ENCODE measurements around the gene BRPF1.
A peak's percentile ranks its signal among the peaks of the same experiment; 100 is the strongest.

Gene BRPF1

GRCh38 chr3:9765865-9766264, 34.3 kb downstream of the BRPF1 start:
- Histone ChIP-seq H3K9me3 (no peaks in the 10 kb centered on the region), H3K4me1 (ENCODE audit: control insufficient read depth in 1 of 2, insufficient read depth in 1 of 2, low read depth in 1 of 2, low read length in 1 of 2) (peaks cover 23 to 26% of the 10 kb centered on the region in 2 experiments), H3K27me3 (peaks cover 14% of the 10 kb centered on the region), H3K27ac (no peak overlapping the region), H3K36me3 (no peaks in the 10 kb centered on the region), H3K4me3 (ENCODE audit: low read depth in 1 of 2, low read length in 1 of 2) (no peak overlapping the region)
- no peak for TF ChIP-seq CTCF (IDR thresholded peaks at IDR 0.05)

GRCh38 chr3:9767418-9767817, 35.9 kb downstream of the BRPF1 start:
- TF ChIP-seq CTCF (IDR thresholded peaks at IDR 0.05) = no peak
- Histone ChIP-seq H3K36me3 (no peaks in the 10 kb centered on the region), H3K27me3 (peaks cover 14% of the 10 kb centered on the region), H3K9me3 (no peaks in the 10 kb centered on the region), H3K4me3 (ENCODE audit: low read depth in 1 of 2, low read length in 1 of 2) (no peak overlapping the region), H3K4me1 (ENCODE audit: control insufficient read depth in 1 of 2, insufficient read depth in 1 of 2, low read depth in 1 of 2, low read length in 1 of 2) (peaks cover 23 to 26% of the 10 kb centered on the region in 2 experiments), H3K27ac (no peak overlapping the region)

GRCh38 chr3:9768141-9768775, 36.7 kb downstream of the BRPF1 start:
- Histone ChIP-seq H3K9me3 (no peaks in the 10 kb centered on the region), H3K4me1 (ENCODE audit: control insufficient read depth in 1 of 2, insufficient read depth in 1 of 2, low read depth in 1 of 2, low read length in 1 of 2) (peaks cover 23 to 26% of the 10 kb centered on the region in 2 experiments), H3K36me3 (no peaks in the 10 kb centered on the region), H3K27ac (no peak overlapping the region), H3K27me3 (peaks cover 14% of the 10 kb centered on the region), H3K4me3 (ENCODE audit: low read depth in 1 of 2, low read length in 1 of 2) (no peak overlapping the region)
- no peak for TF ChIP-seq CTCF (IDR thresholded peaks at IDR 0.05)

- Histone ChIP-seq H3K4me1 (ENCODE audit: control insufficient read depth in 1 of 2, insufficient read depth in 1 of 2, low read depth in 1 of 2, low read length in 1 of 2) (peaks cover 23 to 26% of the 10 kb centered on the region in 2 experiments), H3K4me3 (ENCODE audit: low read depth in 1 of 2, low read length in 1 of 2) (peak overlapping the region in 1 of 2 experiments; percentile 51), H3K27me3 (peaks cover 14% of the 10 kb centered on the region), H3K36me3 (no peaks in the 10 kb centered on the region), H3K27ac (no peak overlapping the region), H3K9me3 (no peaks in the 10 kb centered on the region)
- TF ChIP-seq CTCF (IDR thresholded peaks at IDR 0.05) = no peak
Observed at GRCh38 chr3:9769012-9769411, 37.5 kb downstream of the BRPF1 start.

- Histone ChIP-seq H3K27me3 (peaks cover 14% of the 10 kb centered on the region), H3K27ac (peak within 1 kb of the TSS; percentile 19), H3K9me3 (no peaks in the 10 kb centered on the region), H3K4me3 (ENCODE audit: low read depth in 1 of 2, low read length in 1 of 2) (peak within 1 kb of the TSS; percentile 50 to 51), H3K4me1 (ENCODE audit: control insufficient read depth in 1 of 2, insufficient read depth in 1 of 2, low read depth in 1 of 2, low read length in 1 of 2) (peaks cover 23 to 26% of the 10 kb centered on the region in 2 experiments), H3K36me3 (no peaks in the 10 kb centered on the region)
- no peak for TF ChIP-seq CTCF (IDR thresholded peaks at IDR 0.05)
Observed at GRCh38 chr3:9769426-9770275, 38.1 kb downstream of the BRPF1 start, which contains the start of gene CAMK1. CAMK1 (minus strand) TSS chr3:9769947; CDS start chr3:9767749, 2,198 bp downstream.

Data from neutrophil (primary cell).